Neural cell (in vitro differentiated cells): ENCODE data around the gene CLDN6. TPM values are rescaled to one million over a fixed set of nuclear protein-coding genes. Genes with fewer than 3 reads are reported as not detected.
A peak's percentile ranks its signal among the peaks of the same experiment; 100 is the strongest.

Source experiments
- H2AFZ ChIP-seq: fragments of 200-600, 300-800 bp; sonication (generic), shearing (Covaris generic); 2 replicates; pipeline ENCODE4 v1.6.0; 2014; ENCODE audit warnings: low read depth, mild to moderate bottlenecking, antibody characterized with exemption, low read length, moderate library complexity
- H3F3A ChIP-seq: fragments of 200-600 bp; shearing (Covaris generic); 2 replicates; pipeline ENCODE4 v1.6.1; 2016; ENCODE audit warnings: mild to moderate bottlenecking, moderate library complexity, mixed read lengths, antibody characterized with exemption, low read length; ENCODE audit not compliant: insufficient read depth, poor library complexity, severe bottlenecking
- H3K27ac ChIP-seq: fragments of 200-600, 300-800 bp; sonication (generic), shearing (Covaris generic); 2 replicates; pipeline ENCODE4 v1.5.1; 2014; ENCODE audit warnings: mild to moderate bottlenecking, low read length, moderate library complexity
- H3K27me3 ChIP-seq: fragments of 300-800, 200-600 bp; sonication (generic), shearing (Covaris generic); 2 replicates; pipeline ENCODE4 v1.6.0; 2014; ENCODE audit warnings: mild to moderate bottlenecking, low read depth, low read length, moderate library complexity; ENCODE audit not compliant: insufficient read depth
- H3K36me3 ChIP-seq: fragments of 300-800, 200-600 bp; sonication (generic), shearing (Covaris generic); 2 replicates; pipeline ENCODE4 v1.5.1; 2014; ENCODE audit warnings: mild to moderate bottlenecking, antibody characterized with exemption, low read length, moderate library complexity; ENCODE audit not compliant: insufficient read depth
- H3K4me2 ChIP-seq: fragments of 300-800, 200-600 bp; sonication (generic), shearing (Covaris generic); 2 replicates; pipeline ENCODE4 v1.6.0; 2014; ENCODE audit warnings: mild to moderate bottlenecking, low read length
- H3K4me3 ChIP-seq: fragments of 300-800, 200-600 bp; sonication (generic), shearing (Covaris generic); 2 replicates; pipeline ENCODE4 v1.5.1; 2014; ENCODE audit warnings: mild to moderate bottlenecking, low read length, moderate library complexity
- H3K79me2 ChIP-seq: fragments of 200-600 bp; shearing (Covaris generic); replicated peaks from 2 replicates; pipeline ENCODE4 v1.6.0; 2014; ENCODE audit warnings: mild to moderate bottlenecking, low read length, moderate library complexity; ENCODE audit not compliant: insufficient read depth
- H3K9ac ChIP-seq: fragments of 300-800, 200-600 bp; sonication (generic), shearing (Covaris generic); 2 replicates; pipeline ENCODE4 v1.6.1; 2016; ENCODE audit warnings: mild to moderate bottlenecking, low read length, mixed read lengths
- H3K9me2 ChIP-seq: fragments of 200-600 bp; shearing (Covaris generic); 2 replicates; pipeline ENCODE4 v1.6.1; 2016; ENCODE audit warnings: mild to moderate bottlenecking, low read length, mixed read lengths; ENCODE audit not compliant: insufficient read depth
- H3K9me3 ChIP-seq: fragments of 200-600, 300-800 bp; sonication (generic), shearing (Covaris generic); 2 replicates; pipeline ENCODE4 v1.6.1; 2016; ENCODE audit warnings: mild to moderate bottlenecking, mixed run types, low read length, moderate library complexity, mixed read lengths
- H4K20me1 ChIP-seq: fragments of 200-600 bp; shearing (Covaris generic); 2 replicates; pipeline ENCODE4 v1.6.1; 2016; ENCODE audit warnings: mild to moderate bottlenecking, mixed run types; ENCODE audit not compliant: insufficient read depth
- CTCF ChIP-seq: fragments of 450-650 bp; IDR thresholded peaks from 2 replicates; pipeline ENCODE4 v1.5.1; 2014; ENCODE audit warnings: antibody characterized with exemption, mild to moderate bottlenecking, moderate library complexity; ENCODE audit not compliant: poor library complexity, severe bottlenecking
- EP300 ChIP-seq: fragments of 450-650 bp; conservative IDR thresholded peaks from 2 replicates; pipeline ENCODE4 v1.6.1; 2014; ENCODE audit warnings: antibody characterized with exemption, mild to moderate bottlenecking, moderate library complexity; ENCODE audit not compliant: poor library complexity, severe bottlenecking
- EZH2 ChIP-seq: fragments of 200-600, 300-800 bp; shearing (Covaris generic), sonication (generic); IDR thresholded peaks from 2 replicates; pipeline ENCODE4 v1.6.1; 2014; ENCODE audit warnings: antibody characterized with exemption, low read length, borderline replicate concordance, mild to moderate bottlenecking; ENCODE audit not compliant: insufficient read depth, poor library complexity, severe bottlenecking
- MXI1 ChIP-seq: fragments of 450-650 bp; conservative IDR thresholded peaks from 2 replicates; pipeline ENCODE4 v1.6.1; 2014; ENCODE audit warnings: antibody characterized with exemption, mild to moderate bottlenecking; ENCODE audit not compliant: poor library complexity, severe bottlenecking
- REST ChIP-seq: IDR thresholded peaks from 2 replicates; pipeline ENCODE4 v1.6.1; 2012; ENCODE audit warnings: borderline replicate concordance
- SMC3 ChIP-seq: fragments of 450-650 bp; conservative IDR thresholded peaks from 2 replicates; pipeline ENCODE4 v1.6.1; 2014; ENCODE audit warnings: antibody characterized with exemption, mild to moderate bottlenecking, moderate library complexity; ENCODE audit not compliant: poor library complexity
- polyA minus RNA-seq: library from RNA; depleted of rRNA, polyadenylated mRNA; stranded (reverse); fragments of >200 nt; gene quantifications from 2 replicates; pipeline ENCODE4 v1.2.3, GENCODE V29; 2014
- polyA plus RNA-seq: library from polyadenylated mRNA; depleted of rRNA; stranded (reverse); fragments of >200 nt; gene quantifications from 2 replicates; pipeline ENCODE4 v1.2.3, GENCODE V29; 2014

CLDN6 gene
- polyA plus RNA-seq (1.1 TPM in 1 of 2 replicates, not detected in the other), polyA minus RNA-seq (not detected in 2 replicates)

GRCh38 chr16:3017794-3018506, at the start of gene CLDN6:
CLDN6 (minus strand) TSS chr16:3018183; CDS start chr16:3016021, 2,162 bp downstream.
- Histone ChIP-seq H3K9me2 (no peaks in the 10 kb centered on the region), H3K79me2 (no peaks in the 10 kb centered on the region), H3K9me3 (no peaks in the 10 kb centered on the region), H3K36me3 (no peaks in the 10 kb centered on the region), H2AFZ (no peak within 1 kb of the TSS), H3K27me3 (peaks cover 38% of the 10 kb centered on the region), H3K27ac (no peak within 1 kb of the TSS), H3K4me3 (peak within 1 kb of the TSS; percentile 35), H4K20me1 (no peaks in the 10 kb centered on the region), H3F3A (no peaks in the 10 kb centered on the region), H3K9ac (no peak within 1 kb of the TSS), H3K4me2 (no peak within 1 kb of the TSS)
- peak; percentile 55 for TF ChIP-seq CTCF
- no peak for TF ChIP-seq REST

- Histone ChIP-seq H2AFZ (no peak overlapping the region), H3K4me3 (no peak overlapping the region), H3K36me3 (no peaks in the 10 kb centered on the region), H3K9me2 (no peaks in the 10 kb centered on the region), H3F3A (no peaks in the 10 kb centered on the region), H3K79me2 (no peaks in the 10 kb centered on the region), H3K27me3 (no peaks in the 10 kb centered on the region), H4K20me1 (no peaks in the 10 kb centered on the region), H3K9ac (no peak overlapping the region), H3K9me3 (no peaks in the 10 kb centered on the region), H3K4me2 (no peak overlapping the region), H3K27ac (no peak overlapping the region)
- TF ChIP-seq SMC3, result no peak
- no peak for TF ChIP-seq EP300
- no peak for TF ChIP-seq CTCF
- no peak for TF ChIP-seq MXI1
- no peak for TF ChIP-seq REST
- TF ChIP-seq EZH2, result no peak
These were observed 48.4 kb upstream of the CLDN6 start for GRCh38 chr16:3066440-3066748.
